Posterior vena cava (tissue), 2 donors: ENCODE results near the gene GOLM1. TPM values are rescaled to one million over a fixed set of nuclear protein-coding genes. Genes with fewer than 3 reads are reported as not detected.

Source experiments
- DNase-seq: peaks from one replicate; pipeline ENCODE4 v3.0.0-alpha.2; 2020; ENCODE audit warnings: low spot score
- intact Hi-C, 2 donors: fragments of 100-400 bp; cut with DNase I; formaldehyde crosslinking; loops; one replicate each; pipeline versions ENCODE4 v1.14.1 to v1.14.2; 2022 to 2023
- total RNA-seq, 2 donors: library from RNA; stranded (reverse); fragmentation: NEBNext Ultra II Directional; extraction: Animal tissue kit (Norgen Biotek cat#: 25700); gene quantifications; one replicate each; pipeline ENCODE4 v1.2.1, GENCODE V29; 2021
- donor health status: DM: yes; HTN: yes; CAD: no.
- donor health status: DM: yes; HTN: yes; CAD: no.

GOLM1 gene
- total RNA-seq, 2 donors from 2014 or later = 19.6 to 22.4 TPM

- DNase-seq = no peak
- intact Hi-C loops = no loop called here
Measured at GRCh38 chr9:86096386-86096785, 3.0 kb downstream of the GOLM1 start.

GRCh38 chr9:86093788-86094555 is 5.4 kb downstream of the GOLM1 start:
- DNase-seq = no peak
- intact Hi-C loops = no loop called here

- DNase-seq = no peak
- intact Hi-C loops = no loop called here
Measured at GRCh38 chr9:86091477-86091876, 7.9 kb downstream of the GOLM1 start.

- intact Hi-C loops = loop anchor here in 1 of 2 donors (5.0 kb wide), 1 partner anchor 1194 kb away; no protein-coding TSS in a partner anchor
- no peak for DNase-seq
Measured at GRCh38 chr9:86082870-86083269, 16.5 kb downstream of the GOLM1 start.

- intact Hi-C loops = loop anchor here in 1 of 2 donors (5.0 kb wide), 1 partner anchor 1197 kb away; no protein-coding TSS in a partner anchor
- DNase-seq = no peak
Measured at GRCh38 chr9:86079865-86080469, 19.4 kb downstream of the GOLM1 start.

- intact Hi-C loops = no loop called here
- no peak for DNase-seq
Measured at GRCh38 chr9:86079421-86079831, 19.9 kb downstream of the GOLM1 start.

GRCh38 chr9:86078731-86079130 is 20.6 kb downstream of the GOLM1 start:
- intact Hi-C loops = no loop called here
- no peak for DNase-seq

GRCh38 chr9:86077276-86077675 is 22.1 kb downstream of the GOLM1 start:
- intact Hi-C loops = no loop called here
- DNase-seq = no peak

GRCh38 chr9:86075132-86076109 is 23.9 kb downstream of the GOLM1 start:
- intact Hi-C loops = no loop called here
- no peak for DNase-seq

- DNase-seq = no peak
- intact Hi-C loops = no loop called here
Measured at GRCh38 chr9:86073839-86074238, 25.5 kb downstream of the GOLM1 start.

- intact Hi-C loops = no loop called here
- no peak for DNase-seq
Measured at GRCh38 chr9:86072394-86072877, 26.9 kb downstream of the GOLM1 start.

GRCh38 chr9:86069206-86069869 is 30.0 kb downstream of the GOLM1 start:
- DNase-seq = no peak
- intact Hi-C loops = no loop called here

- intact Hi-C loops = no loop called here
- no peak for DNase-seq
Measured at GRCh38 chr9:86064220-86064619, 35.1 kb downstream of the GOLM1 start.

- intact Hi-C loops = no loop called here
Measured at GRCh38 chr9:86062845-86063693, 36.3 kb downstream of the GOLM1 start.

GRCh38 chr9:86061972-86062739 is 37.2 kb downstream of the GOLM1 start:
- intact Hi-C loops = no loop called here
- no peak for DNase-seq

More at GRCh38 chr9:86062845-86063693, 36.3 kb downstream of the GOLM1 start:
- no peak for DNase-seq

- no peak for DNase-seq
- intact Hi-C loops = no loop called here
Measured at GRCh38 chr9:86057491-86057890, 41.9 kb downstream of the GOLM1 start.

GRCh38 chr9:86054695-86055094 is 44.7 kb downstream of the GOLM1 start:
- DNase-seq = no peak

More at GRCh38 chr9:86054695-86055094, 44.7 kb downstream of the GOLM1 start:
- intact Hi-C loops = no loop called here
